ENCODE data around the gene MPEG1.

MPEG1 gene

DNA sequence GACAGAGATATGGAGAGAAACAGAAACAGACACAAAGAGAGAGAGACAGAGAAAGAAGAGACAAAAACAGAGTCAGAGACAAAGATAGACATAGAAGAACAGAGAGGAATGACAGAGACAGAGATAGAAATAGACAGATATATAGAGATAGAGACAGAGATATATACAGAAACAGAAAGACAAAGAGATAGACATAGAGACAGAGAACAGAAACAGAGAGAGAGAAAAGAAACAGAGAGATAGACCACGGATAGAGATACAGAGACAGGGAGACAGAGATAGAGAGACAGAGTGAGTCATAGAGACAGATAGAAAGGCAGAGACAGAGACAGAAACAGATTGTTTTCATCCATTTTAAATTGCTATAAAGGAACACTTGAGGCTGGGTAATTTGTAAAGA, 12.3 kb upstream of the MPEG1 start:
- no peak for DNase-seq (ENCODE audit: low spot score)
- H3K4me3 ChIP-seq, result no peak overlapping the region
- H3K27ac ChIP-seq, result no peak overlapping the region
- TF ChIP-seq, protein P1, sequence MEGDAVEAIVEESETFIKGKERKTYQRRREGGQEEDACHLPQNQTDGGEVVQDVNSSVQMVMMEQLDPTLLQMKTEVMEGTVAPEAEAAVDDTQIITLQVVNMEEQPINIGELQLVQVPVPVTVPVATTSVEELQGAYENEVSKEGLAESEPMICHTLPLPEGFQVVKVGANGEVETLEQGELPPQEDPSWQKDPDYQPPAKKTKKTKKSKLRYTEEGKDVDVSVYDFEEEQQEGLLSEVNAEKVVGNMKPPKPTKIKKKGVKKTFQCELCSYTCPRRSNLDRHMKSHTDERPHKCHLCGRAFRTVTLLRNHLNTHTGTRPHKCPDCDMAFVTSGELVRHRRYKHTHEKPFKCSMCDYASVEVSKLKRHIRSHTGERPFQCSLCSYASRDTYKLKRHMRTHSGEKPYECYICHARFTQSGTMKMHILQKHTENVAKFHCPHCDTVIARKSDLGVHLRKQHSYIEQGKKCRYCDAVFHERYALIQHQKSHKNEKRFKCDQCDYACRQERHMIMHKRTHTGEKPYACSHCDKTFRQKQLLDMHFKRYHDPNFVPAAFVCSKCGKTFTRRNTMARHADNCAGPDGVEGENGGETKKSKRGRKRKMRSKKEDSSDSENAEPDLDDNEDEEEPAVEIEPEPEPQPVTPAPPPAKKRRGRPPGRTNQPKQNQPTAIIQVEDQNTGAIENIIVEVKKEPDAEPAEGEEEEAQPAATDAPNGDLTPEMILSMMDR (IDR thresholded peaks at IDR 0.05), result no peak

DNA sequence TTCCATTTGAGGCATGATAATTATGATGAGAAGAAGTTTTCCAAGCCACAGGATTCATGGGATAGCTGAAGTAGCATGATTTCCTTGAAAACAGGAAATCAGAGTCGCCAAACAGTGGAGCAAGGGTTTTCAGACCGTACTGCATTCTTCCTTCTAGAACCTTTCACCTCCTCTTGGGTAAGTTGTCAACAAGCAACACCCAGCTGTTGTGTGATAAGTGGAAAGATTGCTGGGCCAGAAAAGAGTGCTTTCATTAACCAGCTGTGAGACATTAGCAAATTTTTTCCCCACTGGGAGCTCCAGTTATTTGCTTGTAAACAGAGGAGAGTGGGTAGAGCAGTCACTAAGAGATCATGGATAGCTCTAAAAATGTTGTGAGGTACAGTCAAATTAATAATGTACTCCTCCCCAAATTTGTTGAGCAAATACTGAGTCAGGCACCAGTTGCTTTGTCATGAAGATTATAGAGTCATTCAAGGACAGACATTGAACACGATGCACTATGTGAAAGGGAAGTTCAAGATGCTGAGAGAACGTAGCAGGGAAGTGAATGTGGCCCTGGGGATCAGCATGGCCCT, 11.7 kb upstream of the MPEG1 start:
- no peak overlapping the region for H3K4me3 ChIP-seq
- H3K27ac ChIP-seq, result peak overlapping the region in 1 of 2 donors; percentile 66
- TF ChIP-seq, protein P1 (IDR thresholded peaks at IDR 0.05), result no peak
- no peak for DNase-seq (ENCODE audit: low spot score)

DNA sequence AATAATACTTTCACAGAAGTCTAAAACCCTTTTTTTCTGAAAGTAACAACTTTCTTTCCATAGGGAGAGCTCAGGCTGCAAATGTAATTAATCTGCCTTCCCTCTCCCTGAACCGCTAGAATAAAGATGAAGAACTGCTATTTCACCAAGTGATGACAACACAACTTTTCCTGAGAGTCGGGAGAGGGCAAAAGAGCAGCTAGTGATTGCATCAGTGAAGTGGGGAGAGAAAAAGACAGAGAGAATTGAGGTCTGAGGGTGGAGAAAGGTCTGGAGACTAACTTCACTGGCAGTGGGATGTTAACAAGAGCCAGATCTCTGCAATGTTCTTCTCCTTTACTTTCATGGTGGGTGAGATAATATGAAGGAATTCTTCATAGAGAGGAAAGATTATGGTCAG, 10.9 kb upstream of the MPEG1 start:
- TF ChIP-seq, protein P1 (IDR thresholded peaks at IDR 0.05), result no peak
- DNase-seq (ENCODE audit: low spot score), result no peak
- Histone ChIP-seq H3K4me3 (no peak overlapping the region), H3K27ac (peak overlapping the region in 1 of 2 donors; percentile 66)

DNA sequence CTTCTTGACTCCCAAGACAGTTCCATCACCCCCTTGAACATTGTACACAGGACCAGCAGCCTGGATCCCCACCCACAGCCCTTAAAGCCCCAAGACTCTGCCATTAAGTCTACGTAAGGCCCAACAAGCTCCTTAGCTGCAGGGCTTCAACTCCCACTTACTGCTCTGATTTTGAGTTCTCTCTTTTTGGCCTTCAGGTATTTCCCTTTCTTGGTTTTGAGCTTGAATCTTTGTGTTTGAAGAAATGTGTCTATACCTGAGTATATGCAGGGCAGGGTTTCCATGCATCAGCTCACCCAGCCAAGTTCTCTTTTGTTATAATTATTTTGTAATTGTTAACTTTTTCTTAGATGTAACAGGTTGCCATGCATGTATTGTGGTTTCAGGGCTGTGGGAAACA, 10.4 kb upstream of the MPEG1 start:
- no peak for DNase-seq (ENCODE audit: low spot score)
- no peak overlapping the region for H3K4me3 ChIP-seq
- H3K27ac ChIP-seq, result peak overlapping the region in 1 of 2 donors; percentile 61
- TF ChIP-seq, protein P1 (IDR thresholded peaks at IDR 0.05), result no peak

DNA sequence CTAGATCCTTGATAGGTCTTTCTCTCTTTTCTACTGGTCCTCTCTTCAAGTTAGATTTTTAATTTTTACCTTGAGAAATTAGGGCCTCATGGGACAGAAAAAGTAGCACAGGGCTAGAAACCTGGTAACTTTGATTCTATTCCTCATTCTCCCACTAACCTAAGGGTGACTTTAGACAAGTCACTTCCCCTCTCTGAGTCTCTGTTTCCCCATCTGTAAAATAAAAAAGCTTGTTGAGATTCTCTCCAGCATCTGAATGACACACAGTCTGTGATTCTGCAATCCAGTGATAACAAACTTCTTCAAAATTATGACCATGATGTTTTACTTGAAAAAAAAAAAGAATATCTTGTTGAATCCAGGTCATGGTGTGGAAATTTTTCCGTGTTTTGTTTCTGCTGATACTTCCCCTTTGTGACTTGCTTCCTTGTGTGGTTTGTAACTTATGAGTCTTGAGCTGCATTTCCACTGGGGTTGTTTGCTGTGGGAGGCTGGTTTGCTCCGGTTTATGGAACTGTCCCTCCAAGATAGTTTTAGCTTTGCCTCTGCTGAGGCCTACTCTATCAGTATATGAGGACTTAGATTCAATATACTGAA, 9.8 kb upstream of the MPEG1 start:
- no peak for DNase-seq (ENCODE audit: low spot score)
- Histone ChIP-seq H3K4me3 (no peak overlapping the region), H3K27ac (peak overlapping the region in 1 of 2 donors; percentile 61)
- TF ChIP-seq, protein P1 (IDR thresholded peaks at IDR 0.05), result no peak

DNA sequence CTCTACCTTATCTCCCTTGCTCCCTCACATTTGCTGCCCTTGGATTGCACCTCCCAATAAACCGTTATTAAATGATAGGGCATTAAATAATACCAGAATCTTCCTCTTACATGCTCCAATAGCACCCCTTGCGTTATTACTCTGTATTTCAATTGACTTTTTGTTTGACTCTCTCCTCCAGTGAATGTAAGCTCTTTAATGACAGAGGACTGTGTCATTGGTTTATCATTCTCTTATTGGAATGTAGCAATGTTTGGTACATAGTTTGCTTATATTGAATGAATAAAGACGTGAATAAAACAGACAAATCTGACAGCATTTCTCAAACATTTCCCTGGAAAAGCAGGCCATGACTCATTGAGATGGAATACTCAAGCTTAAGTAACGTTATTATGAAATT, 8.7 kb upstream of the MPEG1 start:
- DNase-seq (ENCODE audit: low spot score), result no peak
- peak overlapping the region in 1 of 2 donors; percentile 37 for H3K27ac ChIP-seq
- no peak overlapping the region for H3K4me3 ChIP-seq
- TF ChIP-seq, protein P1 (IDR thresholded peaks at IDR 0.05), result no peak

DNA sequence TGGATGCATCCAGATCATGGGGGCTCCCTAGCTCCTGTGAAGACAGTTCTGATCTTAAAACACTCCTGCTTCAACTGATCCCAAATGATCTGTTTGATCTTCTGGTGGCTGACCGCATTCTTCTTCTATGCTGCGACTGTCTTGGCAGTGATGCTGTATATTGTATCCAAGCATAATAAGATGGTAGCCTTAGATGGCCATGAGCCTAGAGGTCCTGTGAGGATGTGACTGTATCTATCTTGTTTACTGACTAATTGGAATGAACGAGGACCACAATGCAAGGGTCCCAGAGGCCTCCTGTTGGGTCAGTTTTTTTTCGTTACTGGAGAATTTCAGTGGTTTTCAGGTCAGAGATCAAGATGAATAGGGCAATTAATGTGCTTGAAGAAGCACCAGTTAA, 7.1 kb upstream of the MPEG1 start:
- no peak for DNase-seq (ENCODE audit: low spot score)
- Histone ChIP-seq H3K27ac (no peak overlapping the region), H3K4me3 (no peak overlapping the region)
- TF ChIP-seq, protein P1 (IDR thresholded peaks at IDR 0.05), result no peak

All from coronary artery (tissue), 2 donors.